Neuronal stem cell (in vitro differentiated cells): Measurements from ENCODE around the gene TLL1.

ENCODE experiments used
- DNase-seq: peaks from one replicate; pipeline ENCODE4 v3.0.0-alpha.2; 2013; ENCODE audit warnings: low spot score
- H2AFZ ChIP-seq: one replicate; pipeline ENCODE4 v1.6.1; 2013; ENCODE audit warnings: mild to moderate bottlenecking, low read length, inconsistent platforms
- H2AK5ac ChIP-seq: 2 replicates; pipeline ENCODE4 v1.6.1; 2013; ENCODE audit warnings: low read depth, mild to moderate bottlenecking, inconsistent platforms, low read length, moderate library complexity, mixed read lengths
- H2BK120ac ChIP-seq: 2 replicates; pipeline ENCODE4 v1.6.1; 2013; ENCODE audit warnings: low read depth, mild to moderate bottlenecking, inconsistent platforms, low read length, moderate library complexity, mixed read lengths
- H2BK12ac ChIP-seq: one replicate; pipeline ENCODE4 v1.6.1; 2013; ENCODE audit warnings: low read length, inconsistent platforms
- H2BK15ac ChIP-seq: 2 replicates; pipeline ENCODE4 v1.6.1; 2013; ENCODE audit warnings: mild to moderate bottlenecking, low read length, inconsistent platforms, mixed read lengths
- H2BK5ac ChIP-seq: one replicate; pipeline ENCODE4 v1.6.1; 2013; ENCODE audit warnings: inconsistent platforms, mild to moderate bottlenecking, low read length, moderate library complexity
- H3K14ac ChIP-seq: one replicate; pipeline ENCODE4 v1.6.1; 2013; ENCODE audit warnings: low read length, inconsistent platforms
- H3K18ac ChIP-seq: 2 replicates; pipeline ENCODE4 v1.6.1; 2013; ENCODE audit warnings: low read length, inconsistent platforms
- H3K23ac ChIP-seq: 2 replicates; pipeline ENCODE4 v1.6.1; 2013; ENCODE audit warnings: low read depth, mild to moderate bottlenecking, mixed read lengths, low read length, inconsistent platforms; ENCODE audit not compliant: poor library complexity
- H3K27ac ChIP-seq: replicated peaks from 3 replicates; pipeline ENCODE4 v1.5.1; 2013; ENCODE audit warnings: low read length, inconsistent platforms
- H3K27me3 ChIP-seq, 3 experiments: 2 replicates each; pipeline ENCODE4 v1.6.1; 2013; ENCODE audit warnings: low read length in 3 of 3, mild to moderate bottlenecking in 2 of 3, inconsistent platforms in 1 of 3, low read depth in 1 of 3, mixed read lengths in 1 of 3, moderate library complexity in 1 of 3; ENCODE audit not compliant: control insufficient read depth in 3 of 3, insufficient read depth in 3 of 3
- H3K36me3 ChIP-seq, 2 donors: replicated peaks in 1 of 2; 2 replicates each; pipeline ENCODE4 v1.6.1; 2013; ENCODE audit warnings: low read length in 2 of 2; ENCODE audit not compliant: control insufficient read depth in 2 of 2, insufficient read depth in 2 of 2
- H3K4ac ChIP-seq: 2 replicates; pipeline ENCODE4 v1.6.1; 2013; ENCODE audit warnings: inconsistent platforms, mild to moderate bottlenecking, low read length, moderate library complexity
- H3K4me1 ChIP-seq, 2 donors: 1 replicate in 1 of 2; 2 replicates in 1 of 2; pipeline ENCODE4 v1.6.1; 2013; ENCODE audit warnings: low read length in 2 of 2, low read depth in 1 of 2; ENCODE audit not compliant: control insufficient read depth in 2 of 2, insufficient read depth in 1 of 2
- H3K4me2 ChIP-seq: one replicate; pipeline ENCODE4 v1.6.1; 2013; ENCODE audit warnings: mild to moderate bottlenecking, low read length, inconsistent platforms; ENCODE audit not compliant: insufficient read depth, poor library complexity, severe bottlenecking
- H3K4me3 ChIP-seq, 2 donors: 2 replicates each; pipeline ENCODE4 v1.5.1; 2013; ENCODE audit warnings: low read length in 2 of 2, mild to moderate bottlenecking in 2 of 2, inconsistent platforms in 1 of 2, moderate library complexity in 1 of 2
- H3K79me1 ChIP-seq: one replicate; pipeline ENCODE4 v1.6.1; 2013; ENCODE audit warnings: low read depth, mild to moderate bottlenecking, inconsistent platforms, low read length, moderate library complexity
- H3K9ac ChIP-seq: one replicate; pipeline ENCODE4 v1.6.1; 2013; ENCODE audit warnings: mild to moderate bottlenecking, low read depth, low read length, inconsistent platforms; ENCODE audit not compliant: poor library complexity
- H3K9me3 ChIP-seq, 2 donors: replicated peaks in 1 of 2; 2 replicates each; pipeline versions ENCODE3 to v1.6.1; 2013; ENCODE audit warnings: low read length in 2 of 2, mild to moderate bottlenecking in 2 of 2, inconsistent platforms in 1 of 2, low read depth in 1 of 2, mixed read lengths in 1 of 2, moderate library complexity in 1 of 2; ENCODE audit not compliant: control insufficient read depth in 2 of 2, insufficient read depth in 1 of 2
- H4K8ac ChIP-seq: one replicate; pipeline ENCODE4 v1.6.1; 2013; ENCODE audit warnings: low read depth, mild to moderate bottlenecking, inconsistent platforms, low read length, moderate library complexity
- H4K91ac ChIP-seq: one replicate; pipeline ENCODE4 v1.6.1; 2013; ENCODE audit warnings: low read length, low read depth, mild to moderate bottlenecking, inconsistent platforms; ENCODE audit not compliant: poor library complexity
- WGBS, 2 donors: extraction: QIAGEN DNeasy Blood & Tissue Kit; methylation state at CpG; one replicate each; pipeline ENCODE4 v1.1.7; 2013; ENCODE audit warnings: missing lambda C conversion rate in 2 of 2, mixed read lengths in 1 of 2; ENCODE audit not compliant: insufficient read length in 2 of 2, insufficient replicate concordance in 1 of 2; ENCODE audit errors: extremely low coverage in 2 of 2; 5-methylcytosine and 5-hydroxymethylcytosine counted together

Gene TLL1

DNA sequence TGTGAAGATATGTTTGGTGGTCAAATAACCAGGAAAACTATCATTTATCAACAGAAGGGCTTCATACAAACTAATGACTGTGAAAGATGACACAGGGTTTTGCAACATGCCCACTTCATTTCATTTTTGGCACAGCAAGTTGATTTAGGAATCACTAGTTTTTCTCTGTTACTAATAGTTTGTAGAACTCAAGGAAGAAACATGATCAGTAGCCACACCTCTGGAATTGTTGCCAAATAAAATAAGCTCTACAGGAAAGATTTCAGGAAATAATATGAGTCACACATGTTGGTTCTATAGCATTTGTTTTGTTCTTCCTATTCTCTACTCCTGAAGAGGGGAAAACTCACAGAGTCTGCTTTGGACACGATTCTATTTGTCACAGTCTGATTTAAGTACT, 255.4 kb downstream of the TLL1 start:
- Histone ChIP-seq H2BK12ac (no peak overlapping the region), H2AK5ac (no peak overlapping the region), H3K4me3 (no peak overlapping the region), H2BK120ac (no peak overlapping the region), H3K4me2 (no peak overlapping the region), H3K27ac (no peak overlapping the region), H3K4me1 (no peaks in the 10 kb centered on the region), H3K9ac (no peak overlapping the region), H3K79me1 (no peaks in the 10 kb centered on the region), H2BK5ac (no peak overlapping the region), H3K23ac (no peak overlapping the region), H4K8ac (no peak overlapping the region), H2BK15ac (no peak overlapping the region), H3K18ac (no peak overlapping the region), H3K4ac (no peak overlapping the region), H3K36me3 (no peaks in the 10 kb centered on the region), H3K14ac (no peak overlapping the region), H3K27me3 (no peaks in the 10 kb centered on the region), H3K9me3 (no peaks in the 10 kb centered on the region), H2AFZ (no peak overlapping the region), H4K91ac (no peak overlapping the region)
- WGBS, 2 donors = no CpG with 5 or more reads among the region's 1 CpG
- DNase-seq = no peak

- H3K27ac ChIP-seq = no peak overlapping the region
- no peak overlapping the region for H3K14ac ChIP-seq
- H3K79me1 ChIP-seq = no peaks in the 10 kb centered on the region
- H3K27me3 ChIP-seq = no peaks in the 10 kb centered on the region
- no CpG with 5 or more reads among the region's 6 CpGs for WGBS, 2 donors
- H3K4me2 ChIP-seq = no peak overlapping the region
- no peak overlapping the region for H4K8ac ChIP-seq
- no peak overlapping the region for H3K23ac ChIP-seq
- peak overlapping the region; percentile 64 for H2BK15ac ChIP-seq
- H4K91ac ChIP-seq = no peak overlapping the region
- H2BK5ac ChIP-seq = no peak overlapping the region
- no peaks in the 10 kb centered on the region for H3K36me3 ChIP-seq
- H3K9ac ChIP-seq = no peak overlapping the region
- no peak for DNase-seq
- no peak overlapping the region for H2AK5ac ChIP-seq
- peak overlapping the region in 1 of 2 donors; percentile 55 for H3K4me3 ChIP-seq
- H2BK12ac ChIP-seq = no peak overlapping the region
- H2BK120ac ChIP-seq = no peak overlapping the region
- H3K4me1 ChIP-seq = no peaks in the 10 kb centered on the region
- no peak overlapping the region for H3K4ac ChIP-seq
- H3K9me3 ChIP-seq = no peaks in the 10 kb centered on the region
- no peak overlapping the region for H3K18ac ChIP-seq
- H2AFZ ChIP-seq = no peak overlapping the region
Measured at GRCh38 chr4:166134285-166134684, 261.2 kb downstream of the TLL1 start.

- Histone ChIP-seq H4K91ac (no peak overlapping the region), H2BK5ac (no peak overlapping the region), H3K4ac (no peak overlapping the region), H4K8ac (no peak overlapping the region), H2BK12ac (no peak overlapping the region), H2AFZ (no peak overlapping the region), H3K4me2 (no peak overlapping the region), H2BK15ac (no peak overlapping the region), H2BK120ac (no peak overlapping the region), H3K4me3 (no peak overlapping the region), H3K36me3 (no peaks in the 10 kb centered on the region), H3K9ac (no peak overlapping the region), H3K27ac (no peak overlapping the region), H3K14ac (no peak overlapping the region), H3K23ac (no peak overlapping the region), H3K18ac (no peak overlapping the region), H2AK5ac (no peak overlapping the region), H3K27me3 (no peaks in the 10 kb centered on the region), H3K4me1 (no peaks in the 10 kb centered on the region), H3K79me1 (no peaks in the 10 kb centered on the region), H3K9me3 (no peaks in the 10 kb centered on the region)
- DNase-seq = no peak
- no CpG with 5 or more reads among the region's 6 CpGs for WGBS, 2 donors
Measured at GRCh38 chr4:166140951-166141350, 267.9 kb downstream of the TLL1 start.

GRCh38 chr4:166143227-166143626, 270.2 kb downstream of the TLL1 start:
- Histone ChIP-seq H3K27ac (no peak overlapping the region), H3K23ac (no peak overlapping the region), H3K18ac (no peak overlapping the region), H2BK120ac (no peak overlapping the region), H2BK12ac (no peak overlapping the region), H2AFZ (no peak overlapping the region), H3K4me1 (no peaks in the 10 kb centered on the region), H4K8ac (no peak overlapping the region), H3K9ac (no peak overlapping the region), H3K14ac (no peak overlapping the region), H2BK15ac (no peak overlapping the region), H2AK5ac (no peak overlapping the region), H3K79me1 (no peaks in the 10 kb centered on the region), H4K91ac (no peak overlapping the region), H3K4ac (no peak overlapping the region), H3K27me3 (no peaks in the 10 kb centered on the region), H3K4me3 (no peak overlapping the region), H3K4me2 (no peak overlapping the region), H3K9me3 (no peaks in the 10 kb centered on the region), H2BK5ac (no peak overlapping the region), H3K36me3 (no peaks in the 10 kb centered on the region)
- DNase-seq = no peak
- no CpG with 5 or more reads among the region's 6 CpGs for WGBS, 2 donors
